GM18508 (cell line): ENCODE measurements around the gene TNFRSF12A.

Experiments
- ATAC-seq: cut with Tn5 transposase; IDR thresholded peaks from one replicate; pipeline ENCODE4 v1.9.1; 2021; ENCODE audit warnings: moderate number of reproducible peaks; ENCODE audit not compliant: insufficient read depth, unreplicated experiment

The TNFRSF12A gene

GRCh38 chr16:2985893-2986355, 34.2 kb upstream of the TNFRSF12A start:
- ATAC-seq = no peak

DNA sequence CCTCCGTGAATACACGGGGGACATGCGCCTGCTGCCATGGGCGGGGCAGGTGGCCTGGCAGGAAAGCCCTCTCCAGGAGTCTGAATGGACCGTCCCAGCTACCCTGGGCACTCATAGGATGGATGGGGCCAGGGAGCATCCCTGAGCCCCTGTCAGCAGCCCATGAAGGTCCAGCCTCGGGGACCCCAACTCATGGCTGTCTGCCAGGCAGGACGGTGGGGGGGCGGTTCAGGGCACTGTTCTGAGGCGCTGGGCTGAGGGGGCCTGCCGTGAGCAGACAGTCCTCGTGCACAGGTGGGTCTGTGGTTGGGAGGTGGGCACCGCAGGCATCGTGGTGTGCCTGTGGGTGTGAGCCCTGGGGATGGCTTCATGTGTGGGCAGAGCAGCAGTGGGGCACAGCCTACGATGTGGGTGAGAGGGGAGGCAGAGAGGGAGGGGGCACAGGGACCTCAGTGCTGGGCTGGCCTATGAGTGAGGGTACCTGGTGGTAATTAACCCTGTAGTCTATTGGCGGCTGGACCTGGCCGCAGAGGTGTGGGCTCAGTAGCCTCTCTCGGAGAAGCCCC, 33.5 kb upstream of the TNFRSF12A start:
- no peak for ATAC-seq

DNA sequence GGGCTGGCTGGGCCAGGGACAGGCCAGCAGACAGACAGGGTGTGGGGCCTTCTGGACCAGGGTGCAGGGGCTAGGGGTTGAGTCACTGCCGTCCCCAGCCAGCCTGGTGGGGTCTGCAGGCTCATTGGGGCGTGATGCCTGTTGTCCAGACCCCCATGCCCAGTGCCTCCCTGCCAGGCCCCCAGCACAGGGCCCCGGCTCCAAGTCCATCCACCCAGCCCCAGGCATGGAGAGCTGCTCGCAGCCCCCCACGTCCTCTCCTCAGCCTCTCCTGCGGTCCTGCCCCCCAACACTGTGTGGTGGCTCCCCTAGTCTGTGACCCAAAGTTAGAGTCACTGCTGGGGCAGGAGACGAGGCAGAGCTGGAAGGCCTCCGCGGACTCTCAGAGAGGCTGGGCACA, 32.9 kb upstream of the TNFRSF12A start:
- no peak for ATAC-seq

DNA sequence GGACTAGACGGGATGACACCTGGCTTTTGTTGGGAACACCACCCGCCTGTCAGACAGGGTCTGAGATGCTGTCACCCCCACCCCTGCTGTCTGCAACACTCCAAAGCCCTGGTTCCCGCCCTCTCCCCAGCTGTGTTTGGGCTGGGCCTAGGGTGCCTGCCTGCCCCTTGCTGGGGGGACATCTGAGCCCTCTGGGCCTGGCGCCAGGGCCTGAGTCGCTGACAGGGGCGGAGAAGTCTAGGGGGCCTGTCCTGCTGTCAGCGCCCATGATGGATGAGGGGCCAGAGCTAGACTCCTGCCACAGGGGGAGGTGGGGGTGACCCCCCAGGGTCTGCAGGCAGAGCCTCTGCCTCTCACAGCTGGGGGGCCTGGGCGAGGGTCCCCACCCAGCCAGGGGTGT, 32.3 kb upstream of the TNFRSF12A start:
- no peak for ATAC-seq

DNA sequence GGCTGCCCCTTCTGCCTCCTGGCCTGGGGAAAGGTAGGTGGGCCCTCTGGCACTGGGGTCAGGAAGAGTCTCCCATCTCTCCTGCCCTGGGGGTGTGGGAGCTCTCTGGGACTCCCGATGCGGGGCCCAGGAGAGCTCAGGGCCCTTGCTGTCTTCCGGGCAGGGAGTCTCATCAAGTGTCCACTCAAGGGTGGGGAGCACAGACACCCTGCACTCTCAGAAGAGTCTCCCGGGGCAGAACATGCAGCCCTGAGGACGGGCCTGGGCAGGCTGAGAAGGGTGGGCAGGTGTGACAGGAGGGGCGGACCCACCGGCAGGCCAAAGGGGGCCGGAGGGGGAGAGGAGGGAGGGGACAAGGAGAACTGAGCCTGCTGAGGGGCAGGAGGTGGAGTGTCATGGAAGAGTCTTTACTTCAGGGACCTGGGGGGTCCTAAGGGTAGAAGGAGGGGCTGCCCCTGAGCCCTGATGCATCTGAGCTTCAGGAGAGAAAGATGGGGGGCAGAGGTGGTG, 31.5 kb upstream of the TNFRSF12A start:
- ATAC-seq = no peak

DNA sequence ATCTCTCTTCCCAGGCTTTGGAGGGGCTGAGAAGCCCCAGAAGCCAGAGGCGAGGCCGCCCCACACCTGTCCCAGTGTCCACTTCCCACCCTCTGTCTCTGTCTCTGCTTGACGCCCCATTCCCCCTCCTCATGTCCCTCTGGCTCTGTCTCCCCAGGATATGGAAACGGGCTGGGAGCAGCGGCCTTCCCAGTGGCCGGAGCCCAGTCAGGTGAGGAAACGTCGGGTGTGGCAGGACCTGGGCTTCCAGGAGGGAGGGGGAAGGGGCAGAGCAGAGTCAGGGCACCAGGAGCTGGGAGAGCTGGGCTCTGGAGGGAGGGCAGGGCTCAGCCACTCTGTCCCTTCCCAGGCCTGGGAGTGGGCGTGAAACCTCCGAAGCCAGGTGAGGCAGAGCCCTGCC, 29.3 kb upstream of the TNFRSF12A start:
- ATAC-seq = no peak

DNA sequence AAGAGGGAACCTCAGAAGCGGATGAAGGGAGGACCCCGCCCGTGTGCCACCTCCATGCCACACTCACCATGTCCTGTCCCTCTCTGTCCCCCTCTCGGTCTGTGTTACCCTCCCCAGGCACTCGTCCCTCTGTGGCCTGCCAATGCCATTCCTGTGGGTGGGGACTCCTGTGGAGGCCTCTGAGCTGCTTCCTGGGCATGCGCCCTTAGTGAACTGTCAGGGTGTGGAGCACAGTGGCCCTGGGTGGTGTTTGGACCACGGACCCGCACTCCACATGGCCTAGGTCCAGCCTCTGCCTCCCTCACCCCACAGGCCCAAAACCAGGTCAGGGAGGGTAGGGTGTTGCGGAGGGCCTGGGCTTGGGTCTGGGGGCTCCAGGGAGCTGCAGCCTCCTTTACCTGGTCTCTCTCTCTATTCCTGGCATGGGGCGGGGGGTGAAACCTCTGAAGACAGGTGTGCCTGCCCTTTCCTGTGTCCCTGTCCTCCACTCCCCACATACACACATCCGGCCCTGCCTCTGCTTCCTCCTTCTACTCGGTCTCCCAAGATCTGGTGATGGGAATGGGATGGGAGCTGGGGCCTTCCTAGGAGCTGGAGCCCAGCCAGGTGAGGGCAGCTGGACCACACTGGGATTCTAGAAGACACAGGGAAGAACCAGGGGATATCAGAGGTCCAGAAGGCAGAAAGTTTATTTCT, 28.5 kb upstream of the TNFRSF12A start:
- no peak for ATAC-seq

GRCh38 chr16:2992383-2993081, 27.6 kb upstream of the TNFRSF12A start:
- no peak for ATAC-seq

GRCh38 chr16:2996298-2996697, 23.9 kb upstream of the TNFRSF12A start:
- no peak for ATAC-seq

DNA sequence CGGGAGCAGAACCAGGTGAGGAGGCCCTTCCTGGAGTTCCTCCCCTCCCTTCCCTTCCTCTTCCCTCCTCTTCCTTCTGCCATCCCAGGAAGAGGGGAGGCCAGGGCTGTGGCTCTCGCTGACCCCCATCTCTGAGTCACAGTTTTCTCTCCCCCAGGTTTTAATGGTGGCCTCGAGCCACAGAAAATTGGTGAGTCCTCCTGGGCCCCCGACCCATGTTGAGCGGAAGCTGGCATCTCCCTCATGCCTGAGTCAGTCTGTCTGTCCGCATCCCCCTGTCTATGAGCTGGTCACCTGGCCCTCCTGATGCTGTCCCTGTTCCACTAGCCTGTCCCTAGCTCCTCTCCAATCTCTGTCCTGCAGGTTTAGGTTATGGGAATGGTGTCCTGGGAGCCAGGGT, 20.2 kb upstream of the TNFRSF12A start:
- no peak for ATAC-seq

DNA sequence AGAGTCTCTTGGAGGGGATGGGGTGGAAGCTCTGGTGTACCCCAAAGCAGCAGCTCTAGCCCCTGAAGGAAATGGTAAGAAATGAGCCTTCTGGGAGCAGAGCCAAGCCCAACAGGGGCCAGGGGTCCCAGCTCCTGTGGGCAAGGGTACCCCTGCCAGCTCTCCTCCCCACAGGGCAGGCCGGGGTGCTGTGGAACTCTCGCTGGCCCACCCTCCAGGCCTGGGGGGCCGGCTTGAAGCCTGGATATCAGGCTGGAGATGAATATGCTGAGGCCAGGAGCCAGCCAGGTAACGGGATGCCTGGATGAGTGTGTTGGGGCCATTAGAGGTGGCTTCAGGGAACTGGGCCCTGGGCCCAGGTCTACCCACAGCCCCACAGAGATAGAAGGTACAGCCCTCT, 19.6 kb upstream of the TNFRSF12A start:
- no peak for ATAC-seq

- no peak for ATAC-seq
Observed at GRCh38 chr16:3001316-3001715, 18.9 kb upstream of the TNFRSF12A start.

DNA sequence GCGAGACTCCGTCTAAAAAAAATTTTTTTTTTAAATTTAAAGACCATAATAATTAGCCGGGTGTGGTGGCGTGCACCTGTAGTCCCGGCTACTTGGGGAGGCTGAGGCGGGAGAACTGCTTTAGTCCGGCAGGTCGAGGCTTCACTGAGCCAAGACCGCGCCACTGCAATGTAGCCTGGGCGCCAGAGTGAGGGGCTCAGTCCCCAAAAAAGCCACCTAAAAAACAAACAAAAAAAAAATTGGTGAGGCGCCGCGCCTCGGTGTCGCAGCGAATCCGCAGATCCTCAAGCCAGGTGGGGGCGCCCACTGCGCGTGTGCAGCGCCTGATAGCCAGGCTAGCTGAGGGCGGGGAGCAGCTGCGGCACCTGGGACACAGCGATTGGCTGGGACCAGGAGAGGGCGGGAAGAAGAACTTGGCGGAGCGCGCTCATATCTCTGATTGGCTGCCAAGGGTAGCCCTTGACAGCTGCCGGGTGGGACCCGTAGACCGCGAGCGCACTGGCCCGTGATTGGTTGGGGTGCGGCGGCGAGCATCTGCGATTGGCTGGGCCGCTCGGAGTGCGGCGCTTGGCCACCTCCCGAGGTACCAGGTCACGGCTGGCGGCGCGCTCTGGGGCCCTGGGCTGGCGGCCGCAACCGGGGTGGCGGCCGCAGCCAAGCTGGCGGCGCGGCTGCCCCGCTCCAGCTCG, 16.4 kb upstream of the TNFRSF12A start:
- peak; percentile 88 for ATAC-seq

- no peak for ATAC-seq
Observed at GRCh38 chr16:3004319-3004718, 15.8 kb upstream of the TNFRSF12A start.

DNA sequence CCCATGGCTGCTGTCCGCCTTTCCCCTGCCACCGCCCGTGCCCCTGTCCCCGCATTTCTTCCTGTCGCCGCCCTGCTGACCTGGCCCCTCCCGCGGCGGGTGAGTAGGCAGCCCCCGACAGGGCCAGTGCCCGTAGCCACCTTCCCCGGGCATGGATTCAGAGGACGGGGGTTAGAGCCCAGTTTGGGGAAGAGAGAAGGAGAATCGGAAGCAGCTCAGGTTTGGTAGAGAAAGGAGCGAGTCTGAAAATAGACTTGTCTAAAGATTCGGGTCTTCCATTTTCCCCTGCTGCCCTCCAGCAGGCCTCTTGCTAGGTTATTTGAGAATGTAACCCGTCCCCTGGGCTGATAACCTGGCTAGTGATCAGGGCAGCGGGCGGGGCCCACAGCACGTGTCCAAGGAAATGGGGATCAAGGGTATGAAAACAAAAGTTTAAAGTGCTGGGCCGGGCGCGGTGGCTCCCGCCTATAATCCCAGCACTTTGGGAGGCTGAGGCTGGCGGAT, 15.3 kb upstream of the TNFRSF12A start:
- no peak for ATAC-seq

GRCh38 chr16:3007059-3007956, 12.9 kb upstream of the TNFRSF12A start:
- ATAC-seq = no peak

- ATAC-seq = no peak
Observed at GRCh38 chr16:3007957-3008689, 12.0 kb upstream of the TNFRSF12A start.

DNA sequence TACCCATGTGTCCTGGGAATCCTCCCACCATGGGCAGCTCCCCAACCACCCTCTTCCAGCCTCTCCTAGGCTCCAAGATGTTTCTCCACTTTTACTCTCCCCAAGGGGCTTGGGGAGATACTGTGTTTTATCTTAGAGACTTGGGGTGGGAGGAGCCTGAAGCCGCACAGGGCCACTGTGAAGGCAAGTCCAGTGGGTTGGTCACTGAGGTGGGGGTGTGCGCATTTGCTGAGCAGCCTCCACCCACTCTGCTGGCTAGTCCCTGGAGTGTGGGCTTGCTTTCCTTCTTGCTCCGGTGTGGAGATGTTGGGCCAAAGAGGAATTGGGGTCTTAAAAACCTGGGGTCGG, 11.5 kb upstream of the TNFRSF12A start:
- ATAC-seq = no peak
